CD4-positive, alpha-beta T cell treated with Interleukin-15 for 1 hour (primary cell): ENCODE results near the gene ZG16.

Source experiments
- DNase-seq: peaks from one replicate; pipeline ENCODE4 v3.0.0-alpha.2; 2020

Gene ZG16

GRCh38 chr16:29830774-29831173, 52.7 kb downstream of the ZG16 start:
- DNase-seq: no peak

- DNase-seq: no peak
These were observed 53.4 kb downstream of the ZG16 start for GRCh38 chr16:29831490-29831889.
